K562 (cell line): ENCODE measurements around the gene SPACA9. TPM values are rescaled to one million over a fixed set of nuclear protein-coding genes. Genes with fewer than 3 reads are reported as not detected.

ENCODE experiments used
- ATAC-seq: fragments of 200-7000 bp; cut with Tn5 transposase; 3 replicates; pipeline ENCODE4 v1.9.1; 2020; ENCODE audit warnings: moderate library complexity
- BruUV-seq: library from RNA; stranded (reverse); fragments of 400-500 nt; replicated peaks from 2 replicates; lab custom pipeline; 2021; lab: Mats Ljungman, UMichigan
- CTCF ChIA-PET: fragments of 300-600 bp; formaldehyde crosslinking; extraction: SDS; loops from one replicate; lab custom pipeline; 2021; ENCODE audit warnings: low intra/inter-chr PET ratio; lab: Yijun Ruan, JAX
- POLR2A ChIA-PET: fragments of 300-600, 350-650 bp; sonication (Branson Sonifier 250); formaldehyde crosslinking; extraction: SDS; loops from one replicate; lab custom pipeline; 2021; ENCODE audit warnings: antibody characterized with exemption, inconsistent platforms; lab: Yijun Ruan, JAX
- DNase-seq, 4 experiments: peaks; one replicate each; pipeline versions ENCODE4 v3.0.0 to v3.0.0-alpha.2; 2011 to 2018; ENCODE audit warnings: low spot score in 3 of 4, mixed read lengths in 3 of 4; ENCODE audit errors: extremely low read depth in 1 of 4
- FAIRE-seq: peaks from 2 replicates; lab custom pipeline; 2011; peaks lifted over from hg19 to GRCh38; lab: Jason Lieb, UNC
- H2AFZ ChIP-seq: 2 replicates; pipeline ENCODE4 v1.6.0; 2011; ENCODE audit warnings: low read depth, low read length, control low read depth, inconsistent platforms
- H3K27ac ChIP-seq: fragments of 200-600 bp; 3 replicates; pipeline ENCODE4 v1.8.0; 2011; ENCODE audit warnings: low read depth, mild to moderate bottlenecking, control low read depth, inconsistent platforms, low read length, moderate library complexity, mixed read lengths; ENCODE audit errors: extremely low read depth
- H3K27me3 ChIP-seq, 2 experiments: fragments of 300-600 bp in 1 of 2; 2 replicates in 1 of 2; 3 replicates in 1 of 2; pipeline versions ENCODE4 v1.6.0 to v1.8.0; 2011; ENCODE audit warnings: inconsistent platforms in 2 of 2, low read length in 2 of 2, mild to moderate bottlenecking in 1 of 2, mixed read lengths in 1 of 2, moderate library complexity in 1 of 2; ENCODE audit not compliant: control insufficient read depth in 2 of 2, insufficient read depth in 2 of 2
- H3K36me3 ChIP-seq: fragments of 300-600 bp; 3 replicates; pipeline ENCODE4 v1.8.0; 2011; ENCODE audit warnings: mild to moderate bottlenecking, low read length, inconsistent platforms; ENCODE audit not compliant: control insufficient read depth, insufficient read depth
- H3K4me1 ChIP-seq, 2 experiments: fragments of 200-600 bp in 1 of 2; replicated peaks in 1 of 2; 2 replicates in 1 of 2; 3 replicates in 1 of 2; pipeline versions ENCODE4 v1.5.1 to v1.8.0; 2011; ENCODE audit warnings: inconsistent platforms in 2 of 2, low read length in 2 of 2, mild to moderate bottlenecking in 1 of 2, mixed read lengths in 1 of 2, moderate library complexity in 1 of 2; ENCODE audit not compliant: control insufficient read depth in 2 of 2, insufficient read depth in 2 of 2
- H3K4me2 ChIP-seq: 2 replicates; pipeline ENCODE4 v1.6.1; 2011; ENCODE audit warnings: low read length, control low read depth, inconsistent platforms, mixed read lengths; ENCODE audit not compliant: insufficient read depth
- H3K4me3 ChIP-seq: fragments of 200-600 bp; sonication (generic), shearing (Covaris generic); 2 replicates; pipeline ENCODE4 v1.5.1; 2016; ENCODE audit warnings: control low read depth, inconsistent platforms
- H3K79me2 ChIP-seq: fragments of 200-600 bp; 3 replicates; pipeline ENCODE4 v1.8.0; 2011; ENCODE audit warnings: low read length, inconsistent platforms; ENCODE audit not compliant: control insufficient read depth, insufficient read depth
- H3K9ac ChIP-seq, 2 experiments: 2 replicates each; pipeline versions ENCODE4 v1.6.0 to v1.6.1; 2011; ENCODE audit warnings: low read depth in 2 of 2, low read length in 2 of 2, control low read depth in 1 of 2, inconsistent platforms in 1 of 2, mild to moderate bottlenecking in 1 of 2, mixed read lengths in 1 of 2; ENCODE audit not compliant: insufficient read depth in 1 of 2
- H3K9me1 ChIP-seq: one replicate; pipeline ENCODE4 v1.6.0; 2011; ENCODE audit warnings: inconsistent platforms, mild to moderate bottlenecking, low read length, moderate library complexity; ENCODE audit not compliant: control insufficient read depth, insufficient read depth
- H3K9me3 ChIP-seq: replicated peaks from 2 replicates; pipeline ENCODE4 v1.5.1; 2011; ENCODE audit warnings: low read depth, low read length, inconsistent platforms; ENCODE audit not compliant: control insufficient read depth, insufficient read depth
- H4K20me1 ChIP-seq: replicated peaks from 2 replicates; pipeline ENCODE4 v1.6.1; 2011; ENCODE audit warnings: low read length, inconsistent platforms, mixed read lengths; ENCODE audit not compliant: control insufficient read depth, insufficient read depth
- ATF1 ChIP-seq, 2 experiments: fragments of 450-650 bp in 1 of 2; IDR thresholded peaks; 2 replicates each; pipeline ENCODE4 v1.6.1; 2016; ENCODE audit warnings: missing compliant biosample characterization in 1 of 2, missing genetic modification characterization in 1 of 2
- BHLHE40 ChIP-seq: IDR thresholded peaks from 2 replicates; pipeline ENCODE4 v1.6.1; 2011; ENCODE audit warnings: low read length, improper control_type of control experiment
- C11orf30 ChIP-seq: fragments of 450-650 bp; IDR thresholded peaks from 2 replicates; pipeline ENCODE4 v1.6.1; 2016; ENCODE audit warnings: low read depth, mild to moderate bottlenecking
- CCNT2 ChIP-seq: IDR thresholded peaks from 2 replicates; pipeline ENCODE4 v1.6.1; 2011; ENCODE audit warnings: borderline replicate concordance, low read depth, mild to moderate bottlenecking, moderate library complexity, mixed read lengths, low read length; ENCODE audit not compliant: insufficient read length; ENCODE audit errors: extremely low read depth
- CHD7 ChIP-seq: fragments of 200-600 bp; sonication (generic); IDR thresholded peaks from one replicate; pipeline ENCODE4 v1.6.1; 2012; ENCODE audit warnings: mild to moderate bottlenecking, low read depth, low read length, inconsistent platforms
- HDAC6 ChIP-seq: IDR thresholded peaks from 2 replicates; pipeline ENCODE4 v1.6.1; 2012; ENCODE audit warnings: low read depth, mild to moderate bottlenecking, control low read depth, inconsistent platforms, low read length, moderate library complexity
- MXI1 ChIP-seq: IDR thresholded peaks from 2 replicates; pipeline ENCODE4 v1.6.1; 2011; ENCODE audit warnings: low read depth, mild to moderate bottlenecking, improper control_type of control experiment, low read length
- NFIX ChIP-seq: fragments of 250-450 bp; sonication (Bioruptor Pico); IDR thresholded peaks from 2 replicates; pipeline ENCODE4 v1.4.0; 2020; ENCODE audit warnings: low read depth, mild to moderate bottlenecking, moderate library complexity
- PHF8 ChIP-seq: fragments of 200-600 bp; sonication (generic); IDR thresholded peaks from 2 replicates; pipeline ENCODE4 v1.6.1; 2012; ENCODE audit warnings: mixed run types, mild to moderate bottlenecking, inconsistent platforms, low read length, moderate library complexity, borderline replicate concordance
- TCF7 ChIP-seq: sonication (generic); IDR thresholded peaks from 2 replicates; pipeline ENCODE4 v1.6.1; 2016; ENCODE audit warnings: antibody characterized with exemption, borderline replicate concordance
- WGBS: fragments of 100-300 bp; shearing (Covaris generic); methylation state at CpG from one replicate; pipeline ENCODE4 v1.1.6; 2016; ENCODE audit warnings: low coverage, mixed read lengths; ENCODE audit not compliant: insufficient coverage; ENCODE audit errors: missing lambda C conversion rate; 5-methylcytosine and 5-hydroxymethylcytosine counted together
- in situ Hi-C: fragments of 300-500 bp; cut with MboI; formaldehyde crosslinking; loops from 4 replicates; pipeline ENCODE4 v1.15.0; 2018; ENCODE audit warnings: inconsistent platforms, mixed read lengths
- intact Hi-C: fragments of 100-400 bp; cut with micrococcal nuclease; formaldehyde crosslinking; loops from 2 replicates; pipeline ENCODE4 v1.14.2; 2022
- polyA plus RNA-seq, 8 experiments: library from polyadenylated mRNA; depleted of rRNA in 4 of 8; stranded (reverse) in 5 of 8; unstranded in 3 of 8; fragments of >200 nt; fragmentation: Nextera tagmentation in 2 of 8; fragmentation: Illumina TruSeq in 1 of 8; extraction: Ambion mirVana in 2 of 8; extraction: Trizol in 1 of 8; gene quantifications; 2 replicates each; pipeline versions ENCODE4 v1.2.1 to v1.2.3, GENCODE V29; 2011 to 2014; ENCODE audit warnings: inconsistent platforms in 1 of 8, missing spikeins in 1 of 8
- total RNA-seq, 7 experiments: library from RNA; depleted of rRNA in 6 of 7; stranded (reverse); fragments of >200 nt in 6 of 7; fragmentation: Illumina TruSeq in 2 of 7; extraction: Trizol in 2 of 7; gene quantifications; 2 replicates each; pipeline versions ENCODE4 v1.2.1 to v1.2.3, GENCODE V29; 2011 to 2021; ENCODE audit warnings: low replicate concordance in 1 of 7

SPACA9 gene
- total and polyA plus RNA-seq, 9 of the 15 experiments (the other 6 are each of a cell fraction or from before 2014, with no cell fraction given), result 0.06 to 0.51 (median 0.36) TPM

GRCh38 chr9:132869266-132869665, 9.4 kb upstream of the SPACA9 start:
- no peak for DNase-seq
- ATAC-seq, result no peak
- Histone ChIP-seq H3K79me2 (no peaks in the 10 kb centered on the region), H3K27ac (no peak overlapping the region), H3K27me3 (peaks cover 43 to 80% of the 10 kb centered on the region in 2 experiments), H3K4me3 (no peak overlapping the region), H2AFZ (no peak overlapping the region), H4K20me1 (no peaks in the 10 kb centered on the region; the same call in 1 of the 2 replicates), H3K4me1 (peaks cover 0 to 3% of the 10 kb centered on the region in 2 experiments; a peak in 2 of 5 replicates), H3K36me3 (no peaks in the 10 kb centered on the region), H3K4me2 (no peak overlapping the region), H3K9me1 (no peaks in the 10 kb centered on the region), H3K9ac (no peak overlapping the region), H3K9me3 (no peaks in the 10 kb centered on the region)
- in situ Hi-C loops, result no loop called here
- 1% methylated on average over 9 of the region's 9 CpGs for WGBS
- BruUV-seq, result no TSS peak
- no peak for FAIRE-seq
- ChIA-PET CTCF (no interaction called here), POLR2A (interaction anchor here (0.6 kb wide), 2 partner anchors 41 to 580 kb away, joined by 3 to 5 read pairs; no protein-coding TSS in a partner anchor)
- intact Hi-C loops, result no loop called here
- TF ChIP-seq NFIX (CRISPR knock-in tag) (no peak), BHLHE40 (no peak), PHF8 (no peak), ATF1 (CRISPR knock-in tag; IDR thresholded peaks at IDR 0.05) (no peak), ATF1 (tag; IDR thresholded peaks at IDR 0.05) (no peak), CHD7 (no peak), HDAC6 (no peak), C11orf30 (no peak), TCF7 (no peak), MXI1 (no peak), CCNT2 (no peak)
